ENCODE data around the gene NALCN. TPM values are rescaled to one million over a fixed set of nuclear protein-coding genes. Genes with fewer than 3 reads are reported as not detected.

NALCN gene
- total RNA-seq, 4 donors from 2014 or later = 0.76 to 3.3 (median 1.8) TPM

DNA sequence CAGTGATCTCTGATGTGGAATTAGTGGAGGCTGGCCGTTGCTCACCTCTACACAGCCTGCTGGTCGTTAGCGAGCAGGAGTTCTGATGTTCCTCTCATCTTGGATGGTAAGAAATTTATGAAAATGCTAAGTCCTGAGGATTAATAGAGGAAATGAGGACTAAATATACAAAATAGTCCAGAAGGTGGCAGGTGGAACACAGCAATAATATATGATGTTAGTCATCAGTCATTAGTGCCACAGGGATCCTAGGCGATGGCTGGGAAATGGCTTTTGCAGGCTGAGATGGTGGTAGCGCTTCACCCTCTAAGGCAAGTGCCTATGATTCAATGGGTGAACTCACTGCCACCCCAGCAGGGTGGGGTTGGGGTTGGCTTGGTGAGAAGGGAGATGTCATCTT is 403.1 kb downstream of the NALCN start:
- Histone ChIP-seq H3K27ac (no peak overlapping the region), H3K36me3 (no peaks in the 10 kb centered on the region), H3K4me3 (no peak overlapping the region), H3K27me3 (no peaks in the 10 kb centered on the region), H3K4me1 (no peaks in the 10 kb centered on the region), H3K9me3 (no peaks in the 10 kb centered on the region)
- TF ChIP-seq CTCF (IDR thresholded peaks at IDR 0.05) (no peak), EP300 (IDR thresholded peaks at IDR 0.05) (no peak), POLR2A (IDR thresholded peaks at IDR 0.05) (no peak), POLR2AphosphoS5 (IDR thresholded peaks at IDR 0.05) (no peak)
- DNase-seq (ENCODE audit: low spot score in 2 of 2) = no peak
- WGBS = 90% methylated on average over 5 of the region's 5 CpGs

- no peak for TF ChIP-seq CTCF (IDR thresholded peaks at IDR 0.05)
- no peak for TF ChIP-seq POLR2A (IDR thresholded peaks at IDR 0.05)
- no peak for TF ChIP-seq EP300 (IDR thresholded peaks at IDR 0.05)
- no peak for TF ChIP-seq POLR2AphosphoS5 (IDR thresholded peaks at IDR 0.05)
- H3K36me3 ChIP-seq = no peaks in the 10 kb centered on the region
- no peak for DNase-seq (ENCODE audit: low spot score in 2 of 2)
- no peak overlapping the region for H3K4me3 ChIP-seq
- no peak overlapping the region for H3K27ac ChIP-seq
- H3K4me1 ChIP-seq = no peaks in the 10 kb centered on the region
- H3K9me3 ChIP-seq = no peaks in the 10 kb centered on the region
- WGBS = 81% methylated on average over 2 of the region's 2 CpGs
- no peaks in the 10 kb centered on the region for H3K27me3 ChIP-seq
Measured at GRCh38 chr13:101010100-101010499, 406.2 kb downstream of the NALCN start.

GRCh38 chr13:101007245-101007644 is 409.1 kb downstream of the NALCN start:
- TF ChIP-seq EP300 (IDR thresholded peaks at IDR 0.05) = no peak
- no peak for TF ChIP-seq POLR2A (IDR thresholded peaks at IDR 0.05)
- TF ChIP-seq CTCF (IDR thresholded peaks at IDR 0.05) = no peak
- TF ChIP-seq POLR2AphosphoS5 (IDR thresholded peaks at IDR 0.05) = no peak
- Histone ChIP-seq H3K36me3 (no peaks in the 10 kb centered on the region), H3K27me3 (no peaks in the 10 kb centered on the region), H3K27ac (no peak overlapping the region), H3K9me3 (no peaks in the 10 kb centered on the region), H3K4me3 (no peak overlapping the region), H3K4me1 (no peaks in the 10 kb centered on the region)
- 61% methylated on average over 2 of the region's 2 CpGs for WGBS
- no peak for DNase-seq (ENCODE audit: low spot score in 2 of 2)

Other genes with a start within 250 kb of the NALCN start
- 10 to 100 TPM in 1 of 4 donors, 1 to 10 TPM in 3; 7.7 to 10.4 (median 9.2) TPM for gene ITGBL1, start 36.2 kb upstream of the NALCN start, total RNA-seq

Measured in suprapubic skin (tissue), 4 donors.